Tibial nerve (tissue), 4 donors: ENCODE results near the gene CYP4F12.

Source experiments
- CTCF ChIP-seq, 5 experiments: fragments of 200-600 bp in 3 of 5; fragments of 450-650 bp in 2 of 5; sonication (generic) in 3 of 5; IDR thresholded peaks; one replicate each; pipeline ENCODE4 v1.5.1; 2016 to 2019; ENCODE audit warnings: antibody characterized with exemption in 5 of 5, mild to moderate bottlenecking in 3 of 5, moderate library complexity in 2 of 5
- EP300 ChIP-seq, 2 donors: sonication (generic); formaldehyde crosslinking; IDR thresholded peaks; one replicate each; pipeline ENCODE4 v1.6.1; 2017; ENCODE audit warnings: antibody characterized with exemption in 2 of 2, mild to moderate bottlenecking in 1 of 2
- POLR2A ChIP-seq, 2 donors: fragments of 450-650 bp; IDR thresholded peaks; one replicate each; pipeline ENCODE4 v1.6.1; 2017; ENCODE audit warnings: antibody characterized with exemption in 2 of 2, mild to moderate bottlenecking in 2 of 2, moderate library complexity in 2 of 2

DNA sequence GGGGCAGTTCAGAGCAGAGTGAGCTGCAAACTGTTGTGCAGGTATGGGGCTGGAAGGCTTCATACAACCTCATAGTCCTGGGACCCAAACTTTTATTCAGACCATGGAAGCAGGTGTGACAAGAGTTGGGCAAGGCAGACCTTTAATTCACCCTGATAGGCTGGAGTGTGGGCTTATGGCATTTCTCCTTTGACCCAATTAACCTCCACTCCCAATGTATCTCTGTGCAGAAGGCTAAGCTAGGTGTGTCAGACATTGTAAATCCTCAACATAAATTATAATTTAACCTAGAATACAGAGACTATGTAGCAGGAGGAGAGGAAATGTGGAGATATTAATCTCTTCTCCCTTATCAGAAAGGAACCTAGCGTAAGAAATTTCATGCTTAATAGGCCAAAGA is 42.8 kb downstream of the CYP4F12 start:
- TF ChIP-seq CTCF (IDR thresholded peaks at IDR 0.05) (no peak), POLR2A (IDR thresholded peaks at IDR 0.05) (no peak), EP300 (IDR thresholded peaks at IDR 0.05) (no peak)
